Activated T-cell treated with anti-CD3 and anti-CD28 coated beads, Interleukin-2, amount 50 U/mL, for 4 hours (primary cell): ENCODE results near the gene ANO4. TPM values are rescaled to one million over a fixed set of nuclear protein-coding genes. Genes with fewer than 3 reads are reported as not detected.

Experiments used
- ATAC-seq, 2 donors: fragments of 200-7000 bp; cut with Tn5 transposase; one replicate each; pipeline ENCODE4 v1.10.0; 2021
- DNase-seq: peaks from one replicate; pipeline ENCODE4 v3.0.0-alpha.2; 2020
- H3K27me3 Mint-ChIP-seq: one replicate; pipeline ENCODE4 v1.8.0; 2021; ENCODE audit warnings: low read depth, mixed read lengths
- H3K36me3 Mint-ChIP-seq: one replicate; pipeline ENCODE4 v1.8.0; 2022; ENCODE audit warnings: mixed read lengths; ENCODE audit not compliant: insufficient read depth
- H3K4me1 Mint-ChIP-seq: one replicate; pipeline ENCODE4 v1.8.0; 2021; ENCODE audit warnings: low read depth, mixed read lengths
- H3K4me3 Mint-ChIP-seq: one replicate; pipeline ENCODE4 v1.8.0; 2021; ENCODE audit warnings: mild to moderate bottlenecking, moderate library complexity, mixed read lengths
- H3K9me3 Mint-ChIP-seq: one replicate; pipeline ENCODE4 v1.8.0; 2021; ENCODE audit warnings: mixed read lengths
- total RNA-seq, 3 donors: library from RNA; stranded (reverse); gene quantifications; one replicate each; pipeline ENCODE4 v1.2.1, GENCODE V29; 2021

Gene ANO4
- total RNA-seq, 3 donors from 2014 or later = not detected

DNA sequence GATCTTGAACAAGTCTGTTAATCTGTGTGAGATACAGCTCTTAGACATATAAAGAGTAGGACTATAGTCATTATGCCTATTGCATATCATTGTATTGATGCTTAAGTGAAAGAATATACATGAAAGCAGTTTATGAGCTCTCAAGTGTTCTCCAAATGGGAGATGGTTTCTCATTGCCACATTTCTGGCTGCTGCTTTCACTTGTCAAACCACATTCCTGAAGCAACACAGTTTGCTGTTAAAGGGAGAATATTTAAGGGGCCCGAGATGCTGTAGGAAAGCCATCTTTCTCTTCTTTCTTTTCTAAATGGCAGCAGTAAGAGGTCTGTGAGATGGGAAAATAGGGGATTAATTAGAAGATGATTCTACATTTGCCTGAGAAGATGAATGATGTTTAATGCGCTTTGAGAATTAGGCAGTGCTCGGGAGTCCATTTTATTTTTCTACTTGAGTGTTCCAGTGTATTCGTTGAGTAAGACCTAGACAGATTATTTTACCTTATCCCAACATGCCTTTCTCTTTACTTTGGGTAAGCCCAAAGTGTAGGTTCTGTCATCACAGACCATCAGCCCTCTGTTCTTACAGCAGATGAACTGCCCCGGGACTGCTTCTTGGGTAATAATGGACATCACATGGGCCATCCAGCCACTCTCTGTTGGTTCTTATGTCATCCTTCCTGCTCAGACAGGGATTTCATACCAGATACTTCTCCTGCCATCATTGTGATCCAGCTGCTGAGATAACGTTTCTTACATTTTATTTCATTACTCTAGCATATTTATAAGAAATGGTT is 35.6 kb downstream of the ANO4 start:
- ATAC-seq (no peak), DNase-seq (no peak)
- peaks cover 2% of the 10 kb centered on the region for H3K27me3 Mint-ChIP-seq
- H3K36me3 Mint-ChIP-seq = no peaks in the 10 kb centered on the region
- H3K9me3 Mint-ChIP-seq = peaks cover 5% of the 10 kb centered on the region
- H3K4me1 Mint-ChIP-seq = no peaks in the 10 kb centered on the region
- no peak overlapping the region for H3K4me3 Mint-ChIP-seq

GRCh38 chr12:100833282-100833681 is 38.7 kb downstream of the ANO4 start:
- ATAC-seq (no peak), DNase-seq (no peak)
- Mint-ChIP-seq H3K4me3 (no peak overlapping the region), H3K36me3 (no peaks in the 10 kb centered on the region), H3K9me3 (no peaks in the 10 kb centered on the region), H3K27me3 (peaks cover 2% of the 10 kb centered on the region), H3K4me1 (no peaks in the 10 kb centered on the region)

GRCh38 chr12:100840748-100841147 is 46.2 kb downstream of the ANO4 start:
- H3K36me3 Mint-ChIP-seq = no peaks in the 10 kb centered on the region
- H3K4me1 Mint-ChIP-seq = no peaks in the 10 kb centered on the region
- DNase-seq = no peak
- no peak for ATAC-seq
- H3K4me3 Mint-ChIP-seq = no peak overlapping the region
- no peaks in the 10 kb centered on the region for H3K9me3 Mint-ChIP-seq
- no peaks in the 10 kb centered on the region for H3K27me3 Mint-ChIP-seq

DNA sequence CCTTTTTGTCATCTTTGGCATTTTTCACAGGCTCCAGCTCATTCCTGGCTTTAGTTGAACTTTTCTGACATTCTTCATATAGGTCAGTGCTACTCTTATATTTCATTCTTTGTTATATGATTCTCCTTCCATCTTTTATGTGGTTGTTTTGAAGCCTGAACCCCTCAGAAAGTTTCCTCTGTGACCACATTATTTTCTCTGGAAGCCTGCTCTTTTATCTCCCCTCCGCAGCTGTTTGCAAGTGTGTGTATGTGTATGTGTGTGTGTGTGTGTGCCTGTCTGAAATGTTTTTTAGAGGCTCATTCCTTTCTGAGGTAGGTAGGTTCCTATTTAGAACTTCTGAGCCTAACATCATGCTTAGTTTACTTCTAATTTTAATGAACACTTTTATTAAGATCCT is 47.6 kb downstream of the ANO4 start:
- Mint-ChIP-seq H3K9me3 (no peaks in the 10 kb centered on the region), H3K4me3 (no peak overlapping the region), H3K4me1 (no peaks in the 10 kb centered on the region), H3K27me3 (no peaks in the 10 kb centered on the region), H3K36me3 (no peaks in the 10 kb centered on the region)
- ATAC-seq = no peak
- no peak for DNase-seq

GRCh38 chr12:100843061-100843460 is 48.5 kb downstream of the ANO4 start:
- no peak for ATAC-seq
- Mint-ChIP-seq H3K4me3 (no peak overlapping the region), H3K4me1 (no peaks in the 10 kb centered on the region), H3K9me3 (no peaks in the 10 kb centered on the region), H3K36me3 (no peaks in the 10 kb centered on the region), H3K27me3 (no peaks in the 10 kb centered on the region)
- no peak for DNase-seq

DNA sequence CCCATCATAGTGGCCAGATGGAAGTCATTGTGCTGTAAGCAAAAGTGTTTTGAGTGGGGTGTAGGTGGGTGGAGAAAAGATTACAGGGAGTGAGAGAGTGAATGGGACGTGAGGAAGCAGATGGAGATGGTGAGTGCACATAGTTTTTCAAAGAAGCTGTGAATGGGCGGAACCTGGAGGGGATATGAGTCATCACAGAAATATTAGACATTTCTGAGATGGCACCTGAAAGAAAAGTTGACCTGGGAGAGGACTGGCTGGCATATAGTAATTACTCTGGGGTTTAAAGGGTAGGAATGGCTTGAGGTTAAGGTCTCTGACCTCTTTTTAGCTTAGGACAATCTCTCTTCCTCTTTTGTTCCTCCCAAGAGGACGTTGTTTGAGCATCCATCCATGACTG is 50.5 kb downstream of the ANO4 start:
- Mint-ChIP-seq H3K36me3 (no peaks in the 10 kb centered on the region), H3K9me3 (no peaks in the 10 kb centered on the region), H3K4me1 (no peaks in the 10 kb centered on the region), H3K27me3 (no peaks in the 10 kb centered on the region), H3K4me3 (no peak overlapping the region)
- ATAC-seq (no peak), DNase-seq (no peak)

- Mint-ChIP-seq H3K4me1 (no peaks in the 10 kb centered on the region), H3K27me3 (peaks cover 6% of the 10 kb centered on the region), H3K9me3 (no peaks in the 10 kb centered on the region), H3K36me3 (no peaks in the 10 kb centered on the region), H3K4me3 (no peak overlapping the region)
- ATAC-seq (no peak), DNase-seq (no peak)
Observed at GRCh38 chr12:100851637-100852036, 57.1 kb downstream of the ANO4 start.

- Mint-ChIP-seq H3K36me3 (no peaks in the 10 kb centered on the region), H3K4me1 (no peaks in the 10 kb centered on the region), H3K27me3 (peaks cover 6% of the 10 kb centered on the region), H3K4me3 (no peak overlapping the region), H3K9me3 (no peaks in the 10 kb centered on the region)
- ATAC-seq (no peak), DNase-seq (no peak)
Observed at GRCh38 chr12:100857418-100857817, 62.8 kb downstream of the ANO4 start.

DNA sequence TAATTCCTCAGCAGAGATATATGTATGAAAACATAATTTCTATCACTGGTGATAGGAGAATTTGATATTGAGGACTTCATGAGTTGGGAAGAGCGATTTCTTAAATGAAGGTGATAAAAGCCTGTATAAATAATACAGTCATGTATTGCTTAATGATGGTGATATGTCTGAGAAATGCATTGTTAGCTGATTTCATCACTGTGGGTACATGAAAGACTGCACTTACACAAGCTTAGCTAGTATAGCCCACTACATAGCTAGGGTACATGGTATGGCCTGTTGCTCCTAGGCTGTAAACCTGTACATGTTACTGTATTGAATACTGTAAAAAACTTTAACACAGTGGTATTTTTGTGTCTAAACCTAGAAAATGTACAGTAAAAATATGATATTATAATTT is 63.4 kb downstream of the ANO4 start:
- no peak for ATAC-seq
- H3K4me3 Mint-ChIP-seq = no peak overlapping the region
- peaks cover 6% of the 10 kb centered on the region for H3K27me3 Mint-ChIP-seq
- H3K36me3 Mint-ChIP-seq = no peaks in the 10 kb centered on the region
- no peaks in the 10 kb centered on the region for H3K4me1 Mint-ChIP-seq
- H3K9me3 Mint-ChIP-seq = no peaks in the 10 kb centered on the region
- DNase-seq = no peak

- Mint-ChIP-seq H3K9me3 (no peaks in the 10 kb centered on the region), H3K4me1 (no peaks in the 10 kb centered on the region), H3K36me3 (no peaks in the 10 kb centered on the region), H3K4me3 (no peak overlapping the region), H3K27me3 (peaks cover 6% of the 10 kb centered on the region)
- ATAC-seq (no peak), DNase-seq (no peak)
Observed at GRCh38 chr12:100858656-100859055, 64.1 kb downstream of the ANO4 start.

GRCh38 chr12:100859063-100859627 is 64.6 kb downstream of the ANO4 start:
- ATAC-seq (no peak), DNase-seq (no peak)
- H3K4me3 Mint-ChIP-seq = no peak overlapping the region
- H3K27me3 Mint-ChIP-seq = peaks cover 6% of the 10 kb centered on the region
- no peaks in the 10 kb centered on the region for H3K4me1 Mint-ChIP-seq
- no peaks in the 10 kb centered on the region for H3K36me3 Mint-ChIP-seq
- H3K9me3 Mint-ChIP-seq = no peaks in the 10 kb centered on the region

DNA sequence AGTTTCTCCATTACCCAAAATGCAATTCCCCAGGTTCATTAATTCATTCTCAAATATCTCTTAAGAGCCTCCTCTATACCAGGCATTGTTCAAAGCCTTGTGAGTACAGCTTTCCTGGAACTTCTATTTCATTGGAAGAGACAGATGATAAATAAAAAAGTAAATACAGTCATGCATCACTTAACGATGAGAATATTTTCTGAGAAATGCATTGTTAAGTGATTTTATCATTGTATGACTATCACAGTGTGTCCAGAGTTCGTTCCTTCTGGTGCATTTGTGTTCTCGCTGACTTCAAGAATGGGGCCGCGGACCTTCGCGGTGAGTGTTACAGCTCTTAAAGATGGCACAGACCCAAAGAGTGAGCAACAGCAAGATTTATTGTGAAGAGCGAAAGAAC is 66.0 kb downstream of the ANO4 start:
- ATAC-seq = no peak
- H3K9me3 Mint-ChIP-seq = no peaks in the 10 kb centered on the region
- H3K4me3 Mint-ChIP-seq = no peak overlapping the region
- peaks cover 3% of the 10 kb centered on the region for H3K27me3 Mint-ChIP-seq
- H3K36me3 Mint-ChIP-seq = no peaks in the 10 kb centered on the region
- no peaks in the 10 kb centered on the region for H3K4me1 Mint-ChIP-seq
- no peak for DNase-seq

- Mint-ChIP-seq H3K9me3 (no peaks in the 10 kb centered on the region), H3K4me3 (no peak overlapping the region), H3K36me3 (no peaks in the 10 kb centered on the region), H3K4me1 (no peaks in the 10 kb centered on the region), H3K27me3 (no peaks in the 10 kb centered on the region)
- ATAC-seq = no peak
- DNase-seq = no peak
Observed at GRCh38 chr12:100862676-100863075, 68.1 kb downstream of the ANO4 start.

DNA sequence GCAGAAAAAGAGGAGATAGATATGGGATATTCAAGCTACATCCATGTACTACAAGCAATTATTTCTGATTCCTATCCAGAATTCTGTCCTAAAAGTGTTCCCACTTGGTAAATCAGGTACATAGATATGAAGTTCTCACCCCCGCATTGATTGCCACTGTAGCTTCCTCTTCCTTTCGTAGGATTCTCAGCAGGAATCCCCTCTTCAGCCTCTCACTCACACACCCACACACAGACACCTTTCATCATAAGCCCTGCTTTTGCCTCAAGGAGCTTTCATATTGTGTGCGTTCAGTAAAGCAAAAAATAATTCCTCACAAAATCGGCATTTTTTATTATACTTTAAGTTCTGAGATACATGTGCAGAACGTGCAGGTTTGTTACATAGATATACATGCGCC is 69.8 kb downstream of the ANO4 start:
- no peak overlapping the region for H3K4me3 Mint-ChIP-seq
- ATAC-seq (no peak), DNase-seq (no peak)
- H3K36me3 Mint-ChIP-seq = no peaks in the 10 kb centered on the region
- no peaks in the 10 kb centered on the region for H3K4me1 Mint-ChIP-seq
- H3K27me3 Mint-ChIP-seq = no peaks in the 10 kb centered on the region
- H3K9me3 Mint-ChIP-seq = no peaks in the 10 kb centered on the region

- Mint-ChIP-seq H3K27me3 (no peaks in the 10 kb centered on the region), H3K9me3 (peaks cover 1% of the 10 kb centered on the region), H3K4me1 (no peaks in the 10 kb centered on the region), H3K4me3 (no peak overlapping the region), H3K36me3 (no peaks in the 10 kb centered on the region)
- no peak for ATAC-seq
- no peak for DNase-seq
Observed at GRCh38 chr12:100867639-100868393, 73.2 kb downstream of the ANO4 start.
